GM20000 (cell line): ENCODE data around the gene MICAL2.

Experiments
- DNase-seq: peaks from one replicate; pipeline ENCODE4 v3.0.0; 2012; ENCODE audit warnings: low spot score
- CTCF ChIP-seq: IDR thresholded peaks from 2 replicates; pipeline ENCODE4 v1.5.1; 2012; ENCODE audit warnings: mild to moderate bottlenecking, control low read depth; ENCODE audit errors: extremely low read depth, missing control alignments

Gene MICAL2

GRCh38 chr11:12166299-12167060 is 56.1 kb downstream of the MICAL2 start:
- TF ChIP-seq CTCF: no peak
- no peak for DNase-seq

- no peak for DNase-seq
- TF ChIP-seq CTCF: no peak
Observed at GRCh38 chr11:12167061-12168000, 56.9 kb downstream of the MICAL2 start.

- no peak for DNase-seq
- TF ChIP-seq CTCF: no peak
Observed at GRCh38 chr11:12168114-12168513, 57.7 kb downstream of the MICAL2 start.

- DNase-seq: no peak
- TF ChIP-seq CTCF: no peak
Observed at GRCh38 chr11:12169822-12170221, 59.4 kb downstream of the MICAL2 start.

DNA sequence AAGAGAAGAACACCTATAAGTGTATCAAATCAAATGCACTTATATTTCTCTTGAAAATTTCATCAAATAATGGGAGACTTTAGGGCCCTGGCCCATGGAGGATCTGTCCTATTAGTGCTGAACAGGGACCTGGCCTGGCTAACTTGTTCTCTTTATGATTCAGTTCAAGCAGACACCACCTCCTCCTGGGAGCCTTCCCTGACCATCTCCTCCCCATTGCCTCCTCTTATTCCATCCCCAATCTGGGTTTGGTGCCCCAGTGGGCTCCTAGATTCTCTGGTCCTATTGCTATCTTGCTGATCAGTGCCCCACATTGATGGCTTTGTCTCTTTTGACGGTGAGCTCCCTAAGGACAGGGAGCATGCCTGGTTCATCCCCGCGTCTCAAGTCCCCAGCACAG is 60.1 kb downstream of the MICAL2 start:
- no peak for TF ChIP-seq CTCF
- DNase-seq: no peak

- no peak for TF ChIP-seq CTCF
- no peak for DNase-seq
Observed at GRCh38 chr11:12170984-12171383, 60.6 kb downstream of the MICAL2 start.

DNA sequence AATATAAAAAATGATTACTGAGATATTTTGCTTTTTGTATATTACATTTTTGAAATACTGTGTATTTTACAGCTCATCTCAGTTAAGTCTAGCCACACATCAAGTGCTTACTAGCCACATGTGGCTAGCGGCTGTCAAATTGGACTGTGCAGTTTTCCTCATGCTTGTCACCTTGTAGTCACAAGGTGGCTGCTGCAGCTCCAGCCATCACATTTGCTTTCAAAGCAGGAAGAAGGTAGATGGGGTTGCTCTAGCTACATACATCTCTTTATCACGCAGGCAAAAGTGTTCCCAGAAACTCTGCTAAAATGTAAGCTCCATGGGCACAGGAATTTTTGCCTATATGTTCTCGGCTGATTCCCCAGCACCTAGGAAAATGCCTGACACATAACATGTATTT is 61.5 kb downstream of the MICAL2 start:
- no peak for TF ChIP-seq CTCF

More for the DNA sequence above, 61.5 kb downstream of the MICAL2 start:
- no peak for DNase-seq
